Vagina (tissue), 2 donors: ENCODE data around the gene PSMD11. TPM values are rescaled to one million over a fixed set of nuclear protein-coding genes. Genes with fewer than 3 reads are reported as not detected.

Source experiments
- DNase-seq, 2 donors: peaks; one replicate each; pipeline ENCODE4 v3.0.0-alpha.2; 2017; ENCODE audit errors: extremely low spot score in 2 of 2
- H3K27ac ChIP-seq: fragments of 200-600 bp; sonication (generic); one replicate; pipeline ENCODE4 v1.5.1; 2019
- H3K27me3 ChIP-seq: fragments of 200-600 bp; sonication (generic); one replicate; pipeline ENCODE4 v1.5.1; 2019
- H3K36me3 ChIP-seq, 2 donors: fragments of 200-600 bp; sonication (generic); one replicate each; pipeline ENCODE4 v1.5.1; 2017 to 2019
- H3K4me1 ChIP-seq: fragments of 200-600 bp; sonication (generic); one replicate; pipeline ENCODE4 v1.5.1; 2019
- H3K4me3 ChIP-seq, 2 donors: fragments of 200-600 bp; sonication (generic); 1 replicate in 1 of 2; 2 replicates in 1 of 2; pipeline ENCODE4 v1.5.1; 2016 to 2019
- H3K9me3 ChIP-seq: fragments of 200-600 bp; sonication (generic); one replicate; pipeline ENCODE4 v1.5.1; 2019
- CTCF ChIP-seq, 3 experiments: fragments of 450-650 bp in 2 of 3; fragments of 200-600 bp in 1 of 3; sonication (generic) in 1 of 3; IDR thresholded peaks; one replicate each; pipeline ENCODE4 v1.5.1; 2017 to 2019; ENCODE audit warnings: antibody characterized with exemption in 3 of 3, mild to moderate bottlenecking in 2 of 3, moderate library complexity in 2 of 3
- POLR2A ChIP-seq, 2 donors: fragments of 450-650 bp; IDR thresholded peaks; one replicate each; pipeline ENCODE4 v1.6.1; 2017; ENCODE audit warnings: antibody characterized with exemption in 2 of 2, mild to moderate bottlenecking in 2 of 2, moderate library complexity in 2 of 2
- POLR2AphosphoS5 ChIP-seq, 2 donors: sonication (generic); formaldehyde crosslinking; IDR thresholded peaks; one replicate each; pipeline ENCODE4 v1.9.0; 2017; ENCODE audit warnings: antibody characterized with exemption in 2 of 2, mild to moderate bottlenecking in 2 of 2, low read depth in 1 of 2; ENCODE audit not compliant: insufficient read depth in 1 of 2
- intact Hi-C: fragments of 100-400 bp; cut with DNase I; formaldehyde crosslinking; loops from one replicate; pipeline ENCODE4 v1.15.1; 2023
- total RNA-seq: library from RNA; depleted of rRNA; stranded (reverse); fragments of >200 nt; gene quantifications from one replicate; pipeline ENCODE4 v1.2.3, GENCODE V29; 2016

PSMD11 gene
- total RNA-seq, 1 donor from 2014 or later = 46.9 TPM

GRCh38 chr17:32492264-32492589 is 47.9 kb downstream of the PSMD11 start:
- Histone ChIP-seq H3K9me3 (no peaks in the 10 kb centered on the region), H3K36me3 (no peaks in the 10 kb centered on the region), H3K27ac (no peak overlapping the region), H3K27me3 (no peaks in the 10 kb centered on the region), H3K4me3 (no peak overlapping the region), H3K4me1 (peaks cover 19% of the 10 kb centered on the region)
- DNase-seq = no peak
- intact Hi-C loops = no loop called here
- TF ChIP-seq POLR2AphosphoS5 (IDR thresholded peaks at IDR 0.05; ENCODE audit: insufficient read depth in 1 of 2, low read depth in 1 of 2) = no peak
- TF ChIP-seq POLR2A (IDR thresholded peaks at IDR 0.05) = no peak
- TF ChIP-seq CTCF (IDR thresholded peaks at IDR 0.05) = no peak

- H3K27me3 ChIP-seq = no peaks in the 10 kb centered on the region
- H3K4me1 ChIP-seq = peaks cover 15% of the 10 kb centered on the region
- DNase-seq = no peak
- no peak for TF ChIP-seq POLR2AphosphoS5 (IDR thresholded peaks at IDR 0.05; ENCODE audit: insufficient read depth in 1 of 2, low read depth in 1 of 2)
- no peak for TF ChIP-seq POLR2A (IDR thresholded peaks at IDR 0.05)
- no peak for TF ChIP-seq CTCF (IDR thresholded peaks at IDR 0.05)
- no peak overlapping the region for H3K27ac ChIP-seq
- intact Hi-C loops = no loop called here
- no peak overlapping the region for H3K4me3 ChIP-seq
- H3K9me3 ChIP-seq = no peaks in the 10 kb centered on the region
- no peaks in the 10 kb centered on the region for H3K36me3 ChIP-seq
Measured at GRCh38 chr17:32492648-32493289, 48.5 kb downstream of the PSMD11 start.

GRCh38 chr17:32493571-32493970 is 49.3 kb downstream of the PSMD11 start:
- no peak for TF ChIP-seq POLR2A (IDR thresholded peaks at IDR 0.05)
- no peak for TF ChIP-seq POLR2AphosphoS5 (IDR thresholded peaks at IDR 0.05; ENCODE audit: insufficient read depth in 1 of 2, low read depth in 1 of 2)
- TF ChIP-seq CTCF (IDR thresholded peaks at IDR 0.05) = no peak
- Histone ChIP-seq H3K4me1 (peaks cover 12% of the 10 kb centered on the region), H3K4me3 (no peak overlapping the region), H3K9me3 (no peaks in the 10 kb centered on the region), H3K27me3 (no peaks in the 10 kb centered on the region), H3K27ac (no peak overlapping the region), H3K36me3 (no peaks in the 10 kb centered on the region)
- intact Hi-C loops = no loop called here
- DNase-seq = no peak

- Histone ChIP-seq H3K27me3 (no peaks in the 10 kb centered on the region), H3K36me3 (no peaks in the 10 kb centered on the region), H3K9me3 (no peaks in the 10 kb centered on the region), H3K4me1 (peaks cover 12% of the 10 kb centered on the region), H3K27ac (no peak overlapping the region), H3K4me3 (no peak overlapping the region)
- TF ChIP-seq CTCF (IDR thresholded peaks at IDR 0.05) (no peak), POLR2A (IDR thresholded peaks at IDR 0.05) (no peak)
- intact Hi-C loops = no loop called here
- no peak for DNase-seq
Measured at GRCh38 chr17:32493976-32494513, 49.7 kb downstream of the PSMD11 start.

- intact Hi-C loops = loop anchor here (5.0 kb wide), 1 partner anchor 248 kb away; no protein-coding TSS in a partner anchor
- Histone ChIP-seq H3K27me3 (no peaks in the 10 kb centered on the region), H3K27ac (no peak overlapping the region), H3K36me3 (no peaks in the 10 kb centered on the region), H3K4me3 (no peak overlapping the region), H3K4me1 (peaks cover 12% of the 10 kb centered on the region), H3K9me3 (no peaks in the 10 kb centered on the region)
- no peak for DNase-seq
- TF ChIP-seq POLR2AphosphoS5 (IDR thresholded peaks at IDR 0.05; ENCODE audit: insufficient read depth in 1 of 2, low read depth in 1 of 2) = no peak
- TF ChIP-seq POLR2A (IDR thresholded peaks at IDR 0.05) = no peak
- no peak for TF ChIP-seq CTCF (IDR thresholded peaks at IDR 0.05)
Measured at GRCh38 chr17:32494621-32495358, 50.5 kb downstream of the PSMD11 start.
